ENCODE data around the gene MMP24OS.

Gene MMP24OS

DNA sequence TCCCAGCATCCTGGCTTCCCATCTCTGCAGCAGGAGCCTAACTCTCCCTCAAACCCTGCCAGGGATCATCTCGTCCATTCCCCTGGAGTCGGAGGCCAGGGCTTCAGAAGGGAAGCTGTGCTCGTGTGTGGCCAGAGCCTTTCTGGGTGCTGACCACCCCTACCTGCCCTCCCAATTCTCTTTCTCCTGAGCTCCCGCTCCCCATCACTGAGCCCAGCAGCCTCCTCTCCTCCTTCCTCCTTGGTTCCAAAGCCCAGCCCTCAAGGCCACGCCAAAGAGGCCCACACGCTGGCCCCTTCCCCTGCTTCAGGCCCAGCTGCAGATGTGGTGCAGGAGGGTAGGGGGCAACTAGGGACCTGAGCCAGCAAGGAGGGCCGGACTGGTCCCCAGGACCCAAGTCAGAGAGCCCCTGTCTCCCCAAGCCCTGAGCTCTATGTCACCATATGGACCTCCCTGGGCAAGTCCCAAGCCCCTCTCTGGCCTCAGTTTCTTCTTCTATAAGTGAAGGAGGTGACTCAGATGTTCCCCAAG lies 13.0 kb upstream of the MMP24OS start:
- Histone ChIP-seq H3K9ac (no peak overlapping the region), H3K27ac (no peak overlapping the region), H3K36me3 (ENCODE audit: insufficient read depth) (no peaks in the 10 kb centered on the region), H4K20me1 (ENCODE audit: insufficient read depth) (no peaks in the 10 kb centered on the region), H3K79me2 (ENCODE audit: insufficient read depth, low read depth) (no peaks in the 10 kb centered on the region), H3K4me3 (IDR thresholded peaks at IDR 0.05; ENCODE audit: insufficient read depth, low read depth, low read length) (no peak overlapping the region), H2AFZ (ENCODE audit: low read depth) (no peak overlapping the region), H3K4me2 (no peak overlapping the region), H3K4me1 (ENCODE audit: low read depth, poor library complexity, severe bottlenecking) (no peaks in the 10 kb centered on the region), H3K27me3 (ENCODE audit: insufficient read depth, low read depth) (peaks cover 8% of the 10 kb centered on the region; the same call in 1 of the 2 replicates)
- no peak for TF ChIP-seq CTCF (conservative IDR thresholded peaks at IDR 0.05; ENCODE audit: low read depth, low read length)

GRCh38 chr20:35290186-35290886 lies 12.4 kb upstream of the MMP24OS start:
- no peaks in the 10 kb centered on the region for H3K36me3 ChIP-seq (ENCODE audit: insufficient read depth)
- no peak overlapping the region for H3K27ac ChIP-seq
- H3K9ac ChIP-seq: no peak overlapping the region
- no peaks in the 10 kb centered on the region for H4K20me1 ChIP-seq (ENCODE audit: insufficient read depth)
- H3K79me2 ChIP-seq (ENCODE audit: insufficient read depth, low read depth): no peaks in the 10 kb centered on the region
- H2AFZ ChIP-seq (ENCODE audit: low read depth): no peak overlapping the region
- H3K4me2 ChIP-seq: no peak overlapping the region
- H3K4me1 ChIP-seq (ENCODE audit: low read depth, poor library complexity, severe bottlenecking): no peaks in the 10 kb centered on the region
- no peak overlapping the region for H3K4me3 ChIP-seq (IDR thresholded peaks at IDR 0.05; ENCODE audit: insufficient read depth, low read depth, low read length)
- TF ChIP-seq CTCF (conservative IDR thresholded peaks at IDR 0.05; ENCODE audit: low read depth, low read length): no peak
- peaks cover 8% of the 10 kb centered on the region; the same call in 1 of the 2 replicates for H3K27me3 ChIP-seq (ENCODE audit: insufficient read depth, low read depth)

DNA sequence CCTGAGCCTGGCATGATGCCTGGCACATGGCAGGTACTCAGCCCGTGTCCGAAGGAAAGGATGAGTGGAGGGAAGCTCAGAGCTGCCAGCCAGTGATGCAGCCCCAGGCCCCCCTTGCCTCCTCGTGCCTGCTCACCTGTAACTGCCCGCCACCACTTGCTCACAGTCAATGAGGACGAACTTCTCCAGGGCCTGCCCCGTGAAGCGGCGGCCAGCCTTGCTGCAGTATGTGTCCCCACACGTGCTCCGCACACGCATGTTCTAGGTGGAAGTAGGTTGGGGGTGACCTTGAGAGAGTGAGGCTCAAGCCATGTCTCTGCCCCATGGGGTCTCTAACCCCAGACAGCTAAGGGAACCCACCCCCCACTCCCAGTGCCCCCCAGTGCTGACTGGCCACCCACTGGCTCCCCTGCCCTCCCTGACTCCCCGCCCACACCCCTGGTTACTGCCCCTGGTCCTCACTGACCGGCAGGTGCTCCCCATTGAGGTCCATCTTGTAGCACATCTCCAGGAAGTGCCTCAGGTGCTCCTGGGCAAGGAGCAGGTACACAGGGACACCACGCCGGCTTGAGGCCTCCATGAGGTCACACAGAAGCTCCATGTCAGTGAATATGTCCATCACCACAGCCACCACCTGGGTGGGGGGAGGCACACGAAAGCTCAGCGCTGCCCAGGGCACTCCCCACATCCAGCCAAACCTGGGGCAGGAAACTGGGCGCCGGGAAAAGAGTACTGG lies 10.6 kb upstream of the MMP24OS start:
- Histone ChIP-seq H3K36me3 (ENCODE audit: insufficient read depth) (no peaks in the 10 kb centered on the region), H3K79me2 (ENCODE audit: insufficient read depth, low read depth) (peaks cover 13% of the 10 kb centered on the region), H3K4me2 (no peak overlapping the region), H3K27ac (no peak overlapping the region), H3K9ac (no peak overlapping the region), H3K4me3 (IDR thresholded peaks at IDR 0.05; ENCODE audit: insufficient read depth, low read depth, low read length) (no peak overlapping the region), H3K4me1 (ENCODE audit: low read depth, poor library complexity, severe bottlenecking) (peaks cover 9% of the 10 kb centered on the region), H2AFZ (ENCODE audit: low read depth) (no peak overlapping the region), H3K27me3 (ENCODE audit: insufficient read depth, low read depth) (peaks cover 8% of the 10 kb centered on the region; the same call in 1 of the 2 replicates), H4K20me1 (ENCODE audit: insufficient read depth) (no peaks in the 10 kb centered on the region)
- TF ChIP-seq CTCF (conservative IDR thresholded peaks at IDR 0.05; ENCODE audit: low read depth, low read length): no peak

DNA sequence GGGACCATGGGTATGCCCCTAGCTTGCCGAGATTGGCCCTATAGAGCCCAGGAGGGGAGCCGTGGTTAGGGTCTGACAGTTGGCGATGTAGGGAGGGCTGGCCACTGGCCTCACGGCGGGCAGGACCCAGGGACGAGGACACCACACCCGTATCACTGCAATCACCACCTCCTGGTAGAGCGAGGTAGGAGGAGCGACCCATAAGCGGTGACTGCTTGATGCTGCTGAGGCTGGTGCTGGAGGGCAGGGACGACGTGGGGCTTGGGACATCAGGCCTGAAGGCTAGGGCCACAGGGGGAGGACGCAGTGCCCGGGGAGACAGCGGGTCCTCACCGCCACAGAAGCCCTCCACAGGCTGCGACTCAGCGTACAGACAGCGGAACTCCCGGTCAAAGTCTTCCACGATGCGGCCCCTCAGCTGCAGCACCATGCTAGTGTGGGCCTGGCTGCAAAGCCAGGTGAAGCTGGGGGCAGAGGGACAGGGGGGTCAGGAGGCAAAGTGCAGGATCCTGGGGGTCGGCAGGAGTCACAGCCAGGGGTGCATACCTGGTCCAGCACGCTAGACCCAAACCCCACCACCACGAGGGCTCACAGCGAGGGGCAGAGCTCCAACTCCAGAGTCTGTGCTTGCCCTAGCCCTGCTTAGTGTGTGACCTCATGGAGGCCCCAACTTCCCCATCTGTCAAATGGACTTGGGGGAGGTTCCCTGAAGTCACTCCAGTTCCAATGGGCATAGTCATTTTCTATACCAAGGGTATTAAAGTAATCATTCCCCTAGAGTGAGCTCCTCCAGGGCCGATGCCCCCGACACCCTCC lies 9.8 kb upstream of the MMP24OS start:
- Histone ChIP-seq H4K20me1 (ENCODE audit: insufficient read depth) (no peaks in the 10 kb centered on the region), H3K4me2 (no peak overlapping the region), H3K36me3 (ENCODE audit: insufficient read depth) (no peaks in the 10 kb centered on the region), H3K4me1 (ENCODE audit: low read depth, poor library complexity, severe bottlenecking) (peaks cover 16% of the 10 kb centered on the region), H2AFZ (ENCODE audit: low read depth) (no peak overlapping the region), H3K4me3 (IDR thresholded peaks at IDR 0.05; ENCODE audit: insufficient read depth, low read depth, low read length) (no peak overlapping the region), H3K79me2 (ENCODE audit: insufficient read depth, low read depth) (peaks cover 21% of the 10 kb centered on the region), H3K27ac (no peak overlapping the region), H3K9ac (no peak overlapping the region), H3K27me3 (ENCODE audit: insufficient read depth, low read depth) (peaks cover 8% of the 10 kb centered on the region; the same call in 1 of the 2 replicates)
- no peak for TF ChIP-seq CTCF (conservative IDR thresholded peaks at IDR 0.05; ENCODE audit: low read depth, low read length)

Measured in KMS-11 (cell line).